Amygdala (tissue), 56 donors: ENCODE measurements around the gene ACOX3.
"Not testable (repeated sequence)": the region's sequence is repeated elsewhere in the genome, so short reads cannot be mapped to it uniquely, and the experiment has no call there.

ENCODE experiments used
- DNase-seq, 56 donors: peaks; one replicate each; lab custom pipeline; 2025; lab: John Stamatoyannopoulos, UW

ACOX3 gene

DNA sequence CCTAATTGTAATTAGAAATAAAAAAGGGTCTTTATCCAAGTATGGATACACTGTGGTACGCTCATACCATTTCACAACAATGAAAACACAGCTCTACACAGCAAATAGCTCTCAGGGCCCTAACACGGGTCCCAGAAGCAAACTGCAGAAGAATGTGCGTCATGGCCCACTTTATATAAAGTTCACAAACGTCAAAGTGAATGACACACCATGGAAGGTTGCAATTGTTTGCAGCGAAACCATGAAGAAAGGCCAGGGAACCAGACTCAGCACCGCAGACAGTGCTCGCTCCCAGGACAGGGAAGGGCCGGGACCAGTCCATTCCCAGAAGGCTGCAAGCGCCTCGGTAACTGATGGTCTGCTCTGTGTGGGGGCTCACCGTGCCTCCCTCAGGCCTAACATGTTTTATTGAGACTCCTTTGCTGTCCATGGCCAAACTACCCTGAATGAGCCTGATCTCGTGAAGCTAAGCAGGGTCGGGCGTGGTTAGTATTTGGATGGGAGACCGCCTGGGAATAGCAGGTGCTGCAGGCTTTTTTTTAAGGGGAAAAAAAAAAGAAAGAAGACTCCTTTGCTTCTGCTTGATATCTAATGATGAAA, 47.8 kb downstream of the ACOX3 start:
- DNase-seq: peak in 3 of 56 donors; percentile 5 to 23 (median 6)

DNA sequence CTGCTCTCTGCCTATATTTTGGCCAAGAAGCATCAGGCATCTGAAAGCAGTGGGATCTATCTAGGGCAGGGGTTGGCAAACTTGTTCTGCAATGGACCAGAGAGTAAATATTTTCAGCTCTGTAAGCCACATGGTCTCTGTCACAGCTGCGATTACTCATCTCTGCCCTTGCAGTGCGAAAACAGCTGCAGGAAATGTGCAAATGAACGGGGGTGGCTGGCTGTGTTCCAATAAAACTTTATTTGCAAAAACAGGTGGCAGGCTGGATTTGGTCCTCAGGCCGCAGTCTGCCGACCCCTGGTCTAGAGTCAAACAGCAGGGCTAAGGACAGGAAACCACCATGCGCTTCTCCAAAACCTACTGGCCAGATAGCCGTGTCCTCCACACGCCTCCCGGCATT, 48.6 kb downstream of the ACOX3 start:
- DNase-seq: peak in 33 of 56 donors; percentile 10 to 78 (median 49)

DNA sequence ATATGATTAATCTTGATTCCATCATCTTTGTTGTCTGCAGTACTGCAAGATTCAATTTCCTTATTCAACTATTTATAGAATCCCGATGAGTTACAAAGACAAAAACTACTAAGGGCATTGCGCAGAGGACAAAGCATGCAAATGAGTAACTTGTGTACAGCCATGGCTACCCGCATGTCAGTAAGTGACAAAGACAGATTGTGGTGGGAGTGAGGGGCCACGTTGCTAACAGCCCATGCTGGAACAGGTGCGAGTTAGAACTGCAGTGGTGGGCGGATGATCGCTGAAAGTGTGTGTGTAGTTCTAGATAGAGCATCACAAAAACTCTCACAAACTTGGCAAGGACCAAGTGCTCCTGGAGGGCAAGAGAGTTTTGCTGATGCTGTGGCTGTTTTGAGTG, 49.5 kb downstream of the ACOX3 start:
- DNase-seq: peak in 13 of 56 donors; percentile 6 to 49 (median 24)

DNA sequence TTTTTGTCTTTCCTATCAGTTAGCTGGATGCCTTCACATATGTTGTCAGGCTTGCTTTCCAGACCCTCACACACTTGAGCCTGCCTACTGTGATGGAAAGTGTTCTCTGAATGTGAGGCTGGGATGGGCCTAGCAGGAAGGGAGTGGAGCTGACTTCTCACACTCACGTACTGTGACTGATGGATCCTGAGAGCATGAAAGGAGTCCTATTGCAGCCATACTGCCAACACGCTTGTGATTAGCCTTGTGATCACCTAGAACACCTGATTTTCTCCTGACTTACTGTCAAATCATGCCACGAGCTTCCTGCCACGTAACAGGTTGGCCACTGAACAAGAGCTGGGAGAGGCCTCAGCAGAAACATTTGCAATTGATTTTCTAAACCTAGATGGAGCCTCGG, 49.9 kb downstream of the ACOX3 start:
- DNase-seq: no peak

DNA sequence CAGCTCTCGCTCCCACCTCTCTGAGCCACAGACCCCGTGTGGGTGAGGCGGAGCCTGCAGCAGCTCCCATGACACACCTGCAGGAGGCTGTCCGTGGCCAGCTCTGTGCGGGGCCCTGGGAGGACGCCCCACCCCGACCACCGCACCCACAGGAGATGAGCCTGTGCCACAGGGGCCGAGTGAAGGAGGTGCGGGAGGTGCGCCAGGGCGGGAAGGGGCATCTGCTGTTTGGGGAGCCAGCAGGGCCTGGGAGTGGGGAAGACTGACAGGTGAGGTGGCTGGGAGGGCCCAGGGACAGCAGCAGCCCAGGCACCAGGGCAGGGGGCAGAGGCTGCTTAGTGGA, 52.0 kb downstream of the ACOX3 start:
- no peak for DNase-seq

DNA sequence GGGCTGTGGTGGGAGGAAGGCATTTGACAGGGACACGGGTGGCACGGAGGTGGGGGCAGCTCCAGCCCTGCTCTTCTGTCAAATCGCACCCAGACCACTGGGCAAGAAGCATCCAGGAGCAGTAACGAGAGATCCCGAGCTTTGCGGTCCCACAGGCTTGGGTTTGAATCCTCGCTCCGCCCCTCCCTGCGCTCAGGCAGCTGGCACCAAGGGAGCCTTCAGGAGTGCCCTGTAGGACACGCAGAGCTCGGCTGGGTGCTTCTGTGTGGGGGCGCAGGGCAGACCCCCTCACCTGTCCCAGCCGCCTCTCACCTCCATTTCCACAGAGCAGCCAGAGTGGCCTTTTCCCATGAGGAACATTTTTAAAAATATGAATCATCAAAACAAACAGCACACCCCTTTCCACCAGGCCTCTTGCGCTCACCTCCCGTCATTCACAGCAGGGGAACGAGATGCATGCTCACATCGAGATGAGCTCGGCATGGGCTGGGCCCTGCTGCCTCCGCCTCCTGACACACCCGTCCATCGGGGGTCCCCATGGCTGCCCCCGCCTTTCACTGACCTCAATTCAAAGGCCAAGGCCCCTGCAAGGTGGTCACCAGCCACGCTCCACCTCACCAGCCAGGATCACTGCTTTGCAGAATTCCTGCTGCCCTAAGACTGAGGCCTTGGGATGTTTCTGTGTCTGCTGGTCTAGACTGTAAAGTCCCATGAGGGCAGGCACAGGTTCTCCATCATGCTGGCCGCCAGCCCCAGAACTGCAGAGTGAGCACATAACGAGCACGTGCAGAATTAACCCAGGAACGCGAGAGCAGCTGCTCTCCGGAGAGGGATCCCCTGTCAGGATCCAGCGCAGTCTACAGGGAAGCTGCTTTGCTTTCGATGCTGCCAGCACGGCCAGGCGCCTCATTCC, 52.7 kb downstream of the ACOX3 start:
- DNase-seq: no peak

DNA sequence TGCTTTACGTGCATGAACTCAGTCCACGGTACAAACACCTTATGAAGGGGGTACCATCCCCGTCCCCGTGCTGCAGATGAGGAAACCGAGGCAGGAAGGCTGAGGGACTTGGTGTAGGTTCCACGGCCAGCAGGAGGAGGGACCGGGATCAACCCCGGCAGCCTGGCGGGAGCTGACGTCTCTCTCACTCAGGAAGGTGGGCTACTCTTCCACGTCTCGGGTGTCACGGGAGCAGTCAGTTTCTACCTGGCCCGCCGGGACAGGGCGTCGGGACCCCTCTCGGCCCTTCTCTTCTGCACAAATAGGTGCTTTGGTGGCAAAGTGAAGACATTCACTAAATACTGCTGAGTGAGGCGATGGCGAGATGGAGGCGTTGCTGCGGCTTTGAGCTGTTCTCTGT, 53.3 kb downstream of the ACOX3 start:
- no peak for DNase-seq

DNA sequence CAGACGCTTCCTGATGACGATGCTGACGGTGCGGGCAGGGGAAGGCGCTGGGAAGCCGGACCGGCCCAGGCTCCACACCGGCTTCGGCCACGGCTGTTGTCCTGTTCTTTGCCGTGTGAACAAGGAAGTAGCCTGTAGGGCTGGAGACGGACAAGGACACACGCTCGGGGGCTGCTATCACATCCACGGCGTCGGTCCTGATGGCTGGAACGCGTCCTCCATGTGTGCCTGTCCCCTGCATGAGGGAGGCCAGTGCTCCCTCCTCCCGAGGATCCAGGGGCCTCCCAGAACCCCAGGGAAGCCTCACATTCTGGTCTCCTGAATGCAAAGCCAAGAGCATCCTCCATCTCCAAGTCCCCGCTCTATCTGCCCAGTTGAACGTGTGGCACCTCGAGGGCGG, 53.8 kb downstream of the ACOX3 start:
- DNase-seq: no peak

DNA sequence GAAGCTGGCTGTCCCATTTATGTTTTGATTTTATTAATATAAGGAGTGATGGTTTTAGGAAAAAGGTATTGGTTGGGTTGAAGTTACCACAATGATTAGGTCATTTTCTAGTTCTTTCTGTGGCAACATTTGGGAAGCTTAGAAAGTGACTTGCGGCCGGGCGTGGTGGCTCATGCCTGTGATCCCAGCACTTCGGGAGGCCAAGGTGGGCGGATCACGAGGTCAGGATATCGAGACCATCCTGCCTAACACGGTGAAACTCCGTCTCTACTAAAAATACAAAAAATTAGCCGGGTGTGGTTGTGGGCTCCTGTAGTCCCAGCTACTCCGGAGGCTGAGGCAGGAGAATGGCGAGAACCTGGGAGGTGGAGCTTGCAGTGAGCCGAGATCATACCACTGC, 54.4 kb downstream of the ACOX3 start:
- DNase-seq: not testable (repeated sequence)

DNA sequence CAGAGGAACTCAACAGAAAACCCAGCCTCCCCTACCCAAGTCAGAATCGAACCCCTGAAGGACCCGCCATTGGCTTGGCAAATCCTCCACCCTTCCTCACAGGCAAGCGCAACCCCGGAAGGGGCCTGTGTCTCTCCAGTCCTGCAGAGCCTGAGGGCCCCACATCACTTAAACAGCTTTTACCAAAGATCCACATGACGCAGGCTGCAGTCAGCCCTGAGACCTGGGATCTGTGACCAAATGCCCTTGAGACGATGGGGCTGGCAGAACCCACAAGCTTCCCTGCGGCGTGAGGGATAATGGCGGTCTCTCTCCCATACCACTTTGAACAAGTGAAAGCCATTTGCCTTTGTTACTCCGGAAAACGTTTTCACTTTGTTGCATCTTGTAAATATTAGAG, 54.9 kb downstream of the ACOX3 start:
- no peak for DNase-seq

DNA sequence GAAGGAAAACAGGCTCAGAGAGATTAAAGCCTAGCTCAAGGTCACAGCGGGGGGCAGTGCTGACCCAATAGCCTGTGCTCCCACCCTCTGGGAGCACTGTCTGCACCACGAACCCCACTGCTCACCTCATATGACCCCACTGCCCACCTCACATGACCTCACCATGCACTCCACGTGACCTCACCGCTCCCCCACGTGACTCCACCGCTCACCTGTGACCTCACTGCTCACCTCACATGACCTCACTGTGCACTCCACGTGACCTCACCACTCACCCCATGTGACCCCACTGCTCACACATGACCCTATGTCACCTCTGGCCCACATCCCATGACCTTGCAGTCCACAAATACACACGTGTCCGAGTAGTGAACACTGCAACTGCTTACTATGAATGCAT, 55.4 kb downstream of the ACOX3 start:
- DNase-seq: no peak

DNA sequence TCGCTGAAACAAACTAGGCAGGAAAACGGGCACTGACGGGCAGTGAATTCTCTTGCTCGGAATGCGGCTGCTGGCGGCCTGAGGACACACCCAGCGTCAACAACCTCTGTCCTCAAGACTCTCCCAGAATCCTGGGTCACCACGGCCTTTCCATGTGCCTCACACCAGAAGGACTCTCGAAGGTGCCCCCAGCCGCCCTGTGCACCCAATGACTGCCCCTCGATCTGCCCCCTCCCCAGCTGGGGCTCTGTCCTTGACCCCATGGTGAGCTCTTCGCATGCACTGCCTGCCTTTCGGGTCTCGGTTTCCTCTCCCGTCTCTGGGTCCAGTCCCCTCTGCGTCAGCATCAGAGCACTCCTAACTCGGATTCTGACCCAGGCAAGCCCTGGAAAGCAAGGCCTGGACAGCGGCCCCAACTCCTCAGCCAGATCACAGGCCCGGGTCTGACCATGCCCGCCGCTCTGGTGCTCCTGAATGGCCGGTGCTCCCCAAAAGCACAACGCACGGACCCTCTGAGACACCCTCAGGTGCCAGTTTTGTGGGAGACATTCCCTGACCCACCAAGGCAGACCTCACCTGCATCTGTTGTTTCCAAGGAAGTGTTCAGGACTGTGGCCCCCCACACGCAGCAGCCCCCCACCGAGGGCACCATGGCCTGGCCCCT, 56.0 kb downstream of the ACOX3 start:
- DNase-seq: no peak

DNA sequence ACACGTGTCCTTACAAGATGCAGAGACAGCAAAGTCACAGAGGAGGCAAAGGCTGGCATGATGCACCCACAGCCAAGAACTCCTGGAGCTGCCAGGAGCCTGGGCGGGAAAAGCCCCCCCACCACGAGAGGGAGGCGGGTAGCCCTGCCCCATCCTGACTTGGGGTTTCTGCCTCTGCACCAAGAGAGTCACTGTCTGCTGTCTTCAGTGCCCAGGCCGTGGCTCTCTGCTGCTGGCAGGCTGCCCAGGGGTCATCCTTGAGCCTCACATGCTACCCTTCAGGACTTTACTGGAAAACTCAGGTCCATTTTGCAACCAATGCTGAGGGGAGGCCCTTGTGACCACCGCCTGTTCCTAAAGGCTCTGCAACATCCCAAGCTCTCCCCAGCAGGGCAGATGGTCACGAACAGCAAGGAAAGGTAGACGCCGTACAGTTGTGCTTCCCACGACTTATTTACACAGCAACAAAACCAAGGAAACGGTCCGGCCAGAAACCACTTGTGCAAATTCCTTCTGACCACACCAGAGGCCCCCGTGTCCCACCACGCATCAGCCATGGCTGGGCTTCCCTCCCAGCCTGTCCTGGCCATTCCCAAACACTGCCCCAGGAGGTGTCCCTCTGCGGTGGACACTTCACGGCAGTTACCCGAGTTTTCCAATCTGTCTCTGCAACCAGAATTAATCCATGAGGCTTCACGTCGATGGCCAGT, 56.9 kb downstream of the ACOX3 start:
- no peak for DNase-seq

DNA sequence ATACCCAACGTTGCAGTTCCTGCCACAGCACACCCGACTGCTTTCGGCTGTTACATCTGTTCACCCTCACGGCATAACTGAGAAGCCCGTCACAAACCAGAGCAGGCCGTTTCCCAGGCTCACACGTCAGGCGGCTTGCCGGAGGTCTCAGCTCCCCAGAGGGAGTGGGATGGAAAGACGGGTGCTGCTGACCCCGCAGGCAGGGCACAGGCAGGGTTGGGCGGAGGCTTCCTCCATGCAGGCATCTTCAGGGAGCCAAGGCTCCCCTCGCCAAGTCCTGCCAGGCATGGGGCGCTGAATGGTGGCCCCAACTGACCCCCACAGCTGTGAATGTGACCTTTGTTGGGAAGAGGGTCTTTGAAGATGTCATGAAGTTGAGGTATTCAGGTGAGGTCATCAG, 57.5 kb downstream of the ACOX3 start:
- DNase-seq: no peak

DNA sequence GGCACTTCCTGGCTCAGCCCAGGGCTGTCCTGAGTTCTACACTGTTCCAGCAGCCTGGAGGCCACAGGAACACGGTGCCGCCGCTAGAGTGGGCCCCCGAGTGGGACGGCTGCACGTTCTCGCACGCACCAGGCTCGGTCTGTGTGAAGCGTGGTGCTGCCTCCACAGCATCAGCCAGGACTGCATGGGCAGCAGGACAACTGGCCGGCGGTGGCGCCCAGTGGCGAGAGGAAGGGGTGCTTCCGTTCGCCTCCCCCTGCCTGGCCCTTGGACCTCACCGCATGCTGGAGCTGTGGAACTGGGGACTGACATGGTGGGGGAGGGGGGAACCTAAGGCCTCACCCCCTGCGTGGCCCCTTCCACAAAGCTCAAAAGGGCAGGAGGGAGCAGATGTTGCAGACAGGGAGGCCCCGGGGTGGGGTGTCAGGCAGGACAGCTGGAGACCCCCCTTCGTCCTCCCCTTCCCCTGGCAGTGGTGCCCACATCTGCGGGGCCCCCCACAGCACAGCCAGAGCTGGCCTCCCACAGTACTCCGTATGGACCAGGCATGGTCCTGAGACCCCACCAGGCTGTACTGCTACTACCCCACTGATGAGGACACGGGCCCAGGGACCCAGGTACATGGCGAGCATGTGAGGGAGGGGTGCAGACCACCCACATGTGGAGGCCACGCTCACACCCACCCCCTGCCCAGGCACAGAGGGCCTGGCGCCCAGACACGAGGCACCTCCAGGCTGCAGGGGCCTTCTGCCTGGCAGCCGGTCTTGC, 58.5 kb downstream of the ACOX3 start:
- no peak for DNase-seq

DNA sequence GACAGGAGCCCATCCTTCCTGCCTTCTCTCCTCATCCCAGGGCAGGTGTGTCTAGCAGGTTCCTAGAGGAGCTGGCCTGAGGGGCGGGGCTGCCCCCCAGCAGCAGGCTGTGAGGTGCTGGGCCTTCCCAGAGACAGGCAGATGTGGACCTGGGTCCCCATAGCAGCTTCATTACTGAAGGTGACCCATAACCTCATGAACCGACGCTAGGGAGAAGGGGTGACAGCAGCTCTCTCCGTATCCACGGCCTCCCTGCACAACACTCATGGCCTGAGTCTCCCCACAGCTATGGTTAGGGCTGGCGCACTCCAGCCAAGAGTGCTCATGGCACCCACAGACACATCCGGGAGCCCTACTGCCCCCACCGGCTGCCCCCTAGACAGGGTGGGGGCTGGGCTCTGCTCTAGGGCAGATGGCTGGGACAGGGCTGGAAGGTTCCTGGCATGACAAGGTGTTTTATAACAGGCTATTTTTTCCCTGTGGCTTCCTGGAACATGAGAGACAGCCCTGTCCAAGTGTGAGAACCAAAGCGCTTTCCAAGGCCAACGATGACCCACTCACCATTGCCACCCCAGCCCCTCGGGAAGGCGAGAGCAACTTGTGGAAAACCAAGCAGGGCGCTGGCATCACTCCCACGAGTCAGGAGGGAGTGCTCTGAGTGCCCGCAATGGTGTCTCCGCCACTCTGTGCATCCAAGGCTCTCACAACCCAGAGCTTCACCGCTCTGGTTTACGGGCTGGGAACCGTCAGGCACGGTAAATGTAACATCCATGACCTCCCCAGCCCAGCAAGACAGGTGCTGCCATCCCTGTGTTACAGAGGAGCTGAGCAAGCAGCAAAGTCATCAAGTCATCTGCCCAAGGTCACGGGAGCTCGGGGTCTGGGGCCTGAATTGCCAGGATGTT, 59.8 kb downstream of the ACOX3 start:
- no peak for DNase-seq

DNA sequence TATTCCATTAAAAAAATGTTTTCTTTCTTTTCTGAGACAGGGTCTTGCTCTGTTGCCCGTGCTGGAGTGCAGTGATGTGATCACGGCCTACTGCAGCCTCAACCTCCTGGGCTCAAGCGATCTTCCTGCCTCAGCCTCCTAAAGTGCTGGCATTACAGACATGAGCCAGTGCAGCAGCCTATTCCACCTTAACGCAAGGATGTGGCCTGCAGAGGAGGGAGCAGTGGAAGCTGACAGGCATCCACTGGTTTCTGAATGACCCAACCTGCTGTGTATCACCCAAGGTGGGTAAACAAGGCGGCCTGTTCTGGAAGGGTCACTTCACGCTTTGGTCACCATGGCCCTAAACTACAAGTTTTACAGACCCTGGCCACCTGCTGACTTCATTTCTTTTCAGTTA, 60.8 kb downstream of the ACOX3 start:
- DNase-seq: no peak

DNA sequence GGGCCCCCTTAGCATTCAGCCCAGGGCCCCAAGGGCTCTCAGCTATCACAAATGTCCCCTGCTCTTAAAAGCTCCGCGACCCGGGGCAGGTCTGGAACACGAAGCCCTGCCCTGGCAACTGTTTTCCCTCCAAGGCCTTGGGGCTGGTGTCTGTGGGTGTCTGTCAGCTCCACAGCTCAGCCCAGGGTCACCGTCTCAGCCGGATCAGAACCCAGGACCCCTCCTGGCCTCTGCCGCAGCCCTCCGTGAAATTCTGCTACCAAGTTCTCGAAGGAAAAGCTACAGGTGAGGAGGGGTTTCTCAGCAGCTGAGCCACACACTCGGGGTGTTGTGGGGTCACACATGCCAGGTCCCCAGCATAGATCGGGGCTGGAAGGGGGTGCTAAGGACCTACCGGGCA, 61.2 kb downstream of the ACOX3 start:
- no peak for DNase-seq

DNA sequence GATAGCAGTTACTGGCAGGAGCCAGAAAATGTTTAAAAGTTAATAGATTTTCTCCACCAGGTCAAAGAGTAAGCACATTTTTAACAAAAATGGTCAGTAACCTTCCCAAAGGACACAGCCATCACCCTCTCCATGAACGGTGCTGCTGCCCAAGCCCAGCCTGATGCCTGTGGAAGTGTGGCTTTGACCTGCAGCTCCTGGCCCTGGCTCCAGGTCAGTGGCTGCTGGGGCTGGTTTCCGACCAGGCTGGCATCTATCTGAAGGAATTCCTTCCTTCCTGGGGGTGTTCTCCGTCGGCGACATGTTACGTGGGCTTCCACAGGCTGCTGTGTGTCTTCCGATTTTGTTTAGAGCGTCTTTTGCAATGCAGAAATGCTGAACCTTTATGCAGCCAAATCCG, 61.7 kb downstream of the ACOX3 start:
- DNase-seq: no peak
